ENCODE measurements around the gene UBN1. TPM values are rescaled to one million over a fixed set of nuclear protein-coding genes. Genes with fewer than 3 reads are reported as not detected.

UBN1 gene
- total RNA-seq, 6 experiments from 2014 or later = 21.3 to 24.8 (median 22.0) TPM

- Mint-ChIP-seq H3K27ac (no peak overlapping the region), H3K4me1 (ENCODE audit: low read depth) (peaks cover 10% of the 10 kb centered on the region), H3K9me3 (no peaks in the 10 kb centered on the region), H3K4me3 (0 out of 2 replicates have a peak overlapping the region, but pooled peaks have one; percentile 20), H3K36me3 (ENCODE audit: low read depth) (no peaks in the 10 kb centered on the region), H3K27me3 (ENCODE audit: insufficient read depth) (peaks cover 2% of the 10 kb centered on the region; the same call in 1 of the 2 replicates)
- no peak for DNase-seq
- TF ChIP-seq CTCF (IDR thresholded peaks at IDR 0.05) = no peak
These were observed 46.8 kb upstream of the UBN1 start for GRCh38 chr16:4800290-4801041.

- DNase-seq = no peak
- H3K9me3 Mint-ChIP-seq = no peaks in the 10 kb centered on the region
- peaks cover 10% of the 10 kb centered on the region for H3K4me1 Mint-ChIP-seq (ENCODE audit: low read depth)
- peak overlapping the region; percentile 90 for H3K4me3 Mint-ChIP-seq
- H3K27ac Mint-ChIP-seq = peak overlapping the region; percentile 68
- H3K27me3 Mint-ChIP-seq (ENCODE audit: insufficient read depth) = peaks cover 2% of the 10 kb centered on the region; the same call in 1 of the 2 replicates
- no peak for TF ChIP-seq CTCF (IDR thresholded peaks at IDR 0.05)
- H3K36me3 Mint-ChIP-seq (ENCODE audit: low read depth) = no peaks in the 10 kb centered on the region
These were observed 46.0 kb upstream of the UBN1 start for GRCh38 chr16:4801051-4801961.

- peak; percentile 22 for DNase-seq
- Mint-ChIP-seq H3K27me3 (ENCODE audit: insufficient read depth) (peaks cover 2% of the 10 kb centered on the region; the same call in 1 of the 2 replicates), H3K27ac (peak within 1 kb of the TSS; percentile 69), H3K36me3 (ENCODE audit: low read depth) (peaks cover under 1% of the 10 kb centered on the region), H3K4me3 (peak within 1 kb of the TSS; percentile 90), H3K9me3 (no peaks in the 10 kb centered on the region), H3K4me1 (ENCODE audit: low read depth) (peaks cover 10% of the 10 kb centered on the region)
- no peak for TF ChIP-seq CTCF (IDR thresholded peaks at IDR 0.05)
These were observed 45.2 kb upstream of the UBN1 start, which contains the start of gene ROGDI for GRCh38 chr16:4801962-4802658. Gene ROGDI, minus strand, starts transcription at chr16:4802633. Its CDS starts 62 bp downstream, at chr16:4802571.

- H3K4me1 Mint-ChIP-seq (ENCODE audit: low read depth) = peaks cover 10% of the 10 kb centered on the region
These were observed 44.5 kb upstream of the UBN1 start for GRCh38 chr16:4802659-4803287.

More at GRCh38 chr16:4802659-4803287, 44.5 kb upstream of the UBN1 start:
- Mint-ChIP-seq H3K27me3 (ENCODE audit: insufficient read depth) (peaks cover 2% of the 10 kb centered on the region; the same call in 1 of the 2 replicates), H3K4me3 (peak overlapping the region; percentile 90), H3K27ac (peak overlapping the region; percentile 69), H3K36me3 (ENCODE audit: low read depth) (peaks cover 7% of the 10 kb centered on the region), H3K9me3 (no peaks in the 10 kb centered on the region)
- peak; percentile 59 for TF ChIP-seq CTCF (IDR thresholded peaks at IDR 0.05)
- DNase-seq = peak; percentile 89

Measured in HFFc6 (cell line).